ENCODE results near the gene ADAM20.

GRCh38 chr14:70558356-70558755, 23.6 kb upstream of the ADAM20 start:
- TF ChIP-seq CTCF (IDR thresholded peaks at IDR 0.05; ENCODE audit: low read depth, low read length): no peak
- no peak for TF ChIP-seq EZH2phosphoT487 (IDR thresholded peaks at IDR 0.05; ENCODE audit: low read depth)

All from OCI-LY3 (cell line).